D341Med (cell line): ENCODE results near the gene ATAT1.

Source experiments
- DNase-seq: peaks from one replicate; pipeline ENCODE4 v3.0.0; 2012; ENCODE audit warnings: low spot score

Gene ATAT1

GRCh38 chr6:30613251-30614043 lies 13.2 kb upstream of the ATAT1 start:
- DNase-seq: no peak

GRCh38 chr6:30614044-30614842 lies 12.4 kb upstream of the ATAT1 start:
- DNase-seq: no peak

- DNase-seq: peak; percentile 85
Measured at GRCh38 chr6:30614843-30615218, 11.8 kb upstream of the ATAT1 start.

GRCh38 chr6:30615219-30615957 lies 11.3 kb upstream of the ATAT1 start:
- peak; percentile 48 for DNase-seq

GRCh38 chr6:30615958-30616810 lies 10.5 kb upstream of the ATAT1 start:
- DNase-seq: no peak

- DNase-seq: peak; percentile 88
Measured at GRCh38 chr6:30616811-30617564, 9.7 kb upstream of the ATAT1 start, which contains the start of gene PPP1R10. Gene PPP1R10 (minus strand): TSS chr6:30617243. CDS start chr6:30609944, 7,299 bp downstream.

- peak; percentile 88 for DNase-seq
Measured at GRCh38 chr6:30617565-30618269, 9.0 kb upstream of the ATAT1 start, which contains the start of gene MRPS18B. Gene MRPS18B (plus strand): TSS chr6:30617840. CDS start chr6:30617866, 26 bp downstream.

GRCh38 chr6:30618270-30618797 lies 8.3 kb upstream of the ATAT1 start:
- DNase-seq: no peak

GRCh38 chr6:30619561-30619960 lies 7.1 kb upstream of the ATAT1 start:
- no peak for DNase-seq

GRCh38 chr6:30625511-30625910 lies 1.2 kb upstream of the ATAT1 start:
- no peak for DNase-seq

- no peak for DNase-seq
Measured at GRCh38 chr6:30635834-30636233, 9.2 kb downstream of the ATAT1 start.

- DNase-seq: no peak
Measured at GRCh38 chr6:30640481-30640880, 13.8 kb downstream of the ATAT1 start.

GRCh38 chr6:30641048-30641447 lies 14.4 kb downstream of the ATAT1 start:
- no peak for DNase-seq

- no peak for DNase-seq
Measured at GRCh38 chr6:30643656-30644055, 17.0 kb downstream of the ATAT1 start.

- DNase-seq: no peak
Measured at GRCh38 chr6:30644769-30645168, 18.1 kb downstream of the ATAT1 start.

- no peak for DNase-seq
Measured at GRCh38 chr6:30645989-30646388, 19.3 kb downstream of the ATAT1 start.

- DNase-seq: peak; percentile 96
Measured at GRCh38 chr6:30646450-30647241, 20.0 kb downstream of the ATAT1 start, which contains the start of gene C6orf136. Gene C6orf136 (plus strand): TSS chr6:30647133. CDS start chr6:30647232, 99 bp downstream.

GRCh38 chr6:30647242-30648116 lies 20.8 kb downstream of the ATAT1 start:
- DNase-seq: peak; percentile 94
